ENCODE data around the gene DDI2.

Gene DDI2

DNA sequence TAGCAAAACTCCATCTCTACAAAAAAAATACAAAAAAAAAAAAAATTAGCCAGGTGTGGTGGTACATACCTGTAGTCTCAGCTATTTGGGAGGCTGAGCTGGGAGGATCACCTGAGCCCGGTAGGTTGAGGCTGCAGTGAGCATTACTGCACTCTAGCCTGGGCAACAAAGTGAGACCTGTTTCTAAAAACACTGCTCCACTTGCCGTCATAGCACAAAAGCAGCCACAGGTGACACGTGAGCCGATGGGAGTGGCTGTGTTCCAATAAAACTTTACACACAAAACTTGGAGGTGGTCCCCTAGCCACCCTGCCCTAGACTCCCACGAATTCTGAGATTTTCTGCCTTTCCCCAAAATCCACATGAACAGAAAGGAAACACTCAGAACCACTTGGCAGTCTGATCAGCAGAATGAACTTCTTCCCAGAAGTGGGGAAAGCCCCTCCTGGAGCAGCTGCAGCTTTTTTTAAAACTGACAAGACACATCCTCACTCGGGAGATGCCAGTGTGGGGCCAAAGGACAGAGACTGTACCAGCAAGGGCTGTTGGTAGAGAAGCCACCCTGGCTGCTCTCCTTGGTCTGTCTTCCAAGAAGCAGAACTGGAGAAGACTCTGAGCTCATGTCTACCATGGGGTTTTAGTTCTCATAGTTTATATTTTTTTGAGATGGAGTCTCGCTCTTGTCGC lies 90.1 kb downstream of the DDI2 start:
- Histone ChIP-seq H3K9me3 (ENCODE audit: insufficient read depth, low read length, severe bottlenecking) (no peaks in the 10 kb centered on the region), H3K4me1 (ENCODE audit: insufficient read depth, low read length) (no peaks in the 10 kb centered on the region), H3K36me3 (ENCODE audit: insufficient read depth, low read length) (peaks cover 18% of the 10 kb centered on the region), H2AFZ (ENCODE audit: low read depth, low read length) (no peak overlapping the region), H3K4me2 (ENCODE audit: insufficient read depth, low read length) (no peak overlapping the region), H3K27ac (ENCODE audit: low read length) (no peak overlapping the region), H3K27me3 (ENCODE audit: insufficient read depth, low read length, poor library complexity) (no peaks in the 10 kb centered on the region), H4K20me1 (ENCODE audit: insufficient read depth, low read length) (peaks cover 37% of the 10 kb centered on the region), H3K79me2 (ENCODE audit: insufficient read depth, low read length) (peaks cover 60% of the 10 kb centered on the region), H3K9ac (ENCODE audit: low read depth, low read length) (no peak overlapping the region), H3K4me3 (ENCODE audit: low read depth in 1 of 2, low read length in 2 of 2) (no peak overlapping the region)
- no peak for TF ChIP-seq EZH2 (IDR thresholded peaks at IDR 0.05; ENCODE audit: borderline replicate concordance, low read depth, low read length, severe bottlenecking)
- TF ChIP-seq, protein P1, sequence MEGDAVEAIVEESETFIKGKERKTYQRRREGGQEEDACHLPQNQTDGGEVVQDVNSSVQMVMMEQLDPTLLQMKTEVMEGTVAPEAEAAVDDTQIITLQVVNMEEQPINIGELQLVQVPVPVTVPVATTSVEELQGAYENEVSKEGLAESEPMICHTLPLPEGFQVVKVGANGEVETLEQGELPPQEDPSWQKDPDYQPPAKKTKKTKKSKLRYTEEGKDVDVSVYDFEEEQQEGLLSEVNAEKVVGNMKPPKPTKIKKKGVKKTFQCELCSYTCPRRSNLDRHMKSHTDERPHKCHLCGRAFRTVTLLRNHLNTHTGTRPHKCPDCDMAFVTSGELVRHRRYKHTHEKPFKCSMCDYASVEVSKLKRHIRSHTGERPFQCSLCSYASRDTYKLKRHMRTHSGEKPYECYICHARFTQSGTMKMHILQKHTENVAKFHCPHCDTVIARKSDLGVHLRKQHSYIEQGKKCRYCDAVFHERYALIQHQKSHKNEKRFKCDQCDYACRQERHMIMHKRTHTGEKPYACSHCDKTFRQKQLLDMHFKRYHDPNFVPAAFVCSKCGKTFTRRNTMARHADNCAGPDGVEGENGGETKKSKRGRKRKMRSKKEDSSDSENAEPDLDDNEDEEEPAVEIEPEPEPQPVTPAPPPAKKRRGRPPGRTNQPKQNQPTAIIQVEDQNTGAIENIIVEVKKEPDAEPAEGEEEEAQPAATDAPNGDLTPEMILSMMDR (IDR thresholded peaks at IDR 0.05; ENCODE audit: borderline replicate concordance, extremely low read depth, low read length, poor library complexity, severe bottlenecking): no peak
- DNase-seq (no peak), ATAC-seq (ENCODE audit: insufficient read depth, low read depth) (no peak)

DNA sequence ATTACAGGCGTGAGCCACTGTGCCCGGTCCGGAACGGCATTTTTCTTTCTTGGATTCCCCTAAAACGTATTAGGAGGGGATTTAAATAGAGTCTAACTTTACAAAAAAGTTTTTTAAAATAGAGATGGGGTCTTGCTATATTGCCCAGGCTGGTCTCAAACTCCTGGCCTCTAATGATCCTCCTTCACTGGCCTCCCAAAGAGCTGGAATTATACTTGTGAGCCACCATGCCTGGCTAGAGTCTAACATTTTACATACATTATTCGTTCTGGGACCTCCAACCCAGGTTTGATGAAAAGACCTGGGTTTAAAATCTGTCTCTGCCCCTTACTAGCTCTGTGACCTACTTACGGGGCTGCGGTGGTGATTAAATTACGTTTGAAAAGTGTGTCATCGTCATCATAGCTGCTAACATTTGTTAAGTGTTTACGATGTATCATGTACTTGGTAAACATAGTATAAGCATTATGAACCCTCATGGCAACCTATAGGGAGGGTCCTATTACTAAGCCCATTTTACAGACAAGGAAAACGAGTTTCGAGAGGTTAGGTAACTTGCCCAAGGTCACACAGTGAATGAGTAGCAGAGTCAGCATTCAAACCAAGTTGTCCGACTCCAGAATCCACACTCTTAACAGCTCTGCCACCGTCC lies 91.4 kb downstream of the DDI2 start:
- TF ChIP-seq, protein P1 (IDR thresholded peaks at IDR 0.05; ENCODE audit: borderline replicate concordance, extremely low read depth, low read length, poor library complexity, severe bottlenecking): no peak
- Histone ChIP-seq H3K4me3 (ENCODE audit: low read depth in 1 of 2, low read length in 2 of 2) (no peak overlapping the region), H3K36me3 (ENCODE audit: insufficient read depth, low read length) (peaks cover 18% of the 10 kb centered on the region), H3K27me3 (ENCODE audit: insufficient read depth, low read length, poor library complexity) (no peaks in the 10 kb centered on the region), H3K27ac (ENCODE audit: low read length) (no peak overlapping the region), H3K4me2 (ENCODE audit: insufficient read depth, low read length) (no peak overlapping the region), H3K9me3 (ENCODE audit: insufficient read depth, low read length, severe bottlenecking) (no peaks in the 10 kb centered on the region), H3K4me1 (ENCODE audit: insufficient read depth, low read length) (no peaks in the 10 kb centered on the region), H4K20me1 (ENCODE audit: insufficient read depth, low read length) (peaks cover 37% of the 10 kb centered on the region), H3K79me2 (ENCODE audit: insufficient read depth, low read length) (peaks cover 53% of the 10 kb centered on the region), H2AFZ (ENCODE audit: low read depth, low read length) (no peak overlapping the region), H3K9ac (ENCODE audit: low read depth, low read length) (no peak overlapping the region)
- no peak for ATAC-seq (ENCODE audit: insufficient read depth, low read depth)
- DNase-seq: no peak

DNA sequence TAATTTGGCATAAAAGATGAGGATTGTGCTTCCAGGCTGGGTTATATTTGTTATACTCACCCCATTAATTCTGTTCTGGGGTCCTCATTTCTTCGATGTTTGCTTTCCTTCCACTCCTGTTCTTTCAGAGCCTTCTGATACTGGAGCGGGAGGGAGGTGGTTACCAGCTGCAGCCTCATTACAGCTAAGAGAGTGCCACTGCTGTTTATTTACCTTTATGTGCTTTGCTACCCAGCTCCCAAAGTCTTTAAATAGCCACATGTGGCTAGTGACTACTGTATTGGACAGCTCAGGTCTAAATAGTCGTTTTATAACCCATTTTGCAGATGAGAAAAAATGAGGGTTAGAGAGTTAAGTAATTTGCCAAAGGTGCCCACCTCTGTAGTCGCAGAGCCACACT lies 92.0 kb downstream of the DDI2 start:
- H3K9ac ChIP-seq (ENCODE audit: low read depth, low read length): no peak overlapping the region
- peaks cover 18% of the 10 kb centered on the region for H3K36me3 ChIP-seq (ENCODE audit: insufficient read depth, low read length)
- no peak for ATAC-seq (ENCODE audit: insufficient read depth, low read depth)

More for the DNA sequence above, 92.0 kb downstream of the DDI2 start:
- Histone ChIP-seq H3K27ac (ENCODE audit: low read length) (no peak overlapping the region), H3K4me2 (ENCODE audit: insufficient read depth, low read length) (no peak overlapping the region), H3K27me3 (ENCODE audit: insufficient read depth, low read length, poor library complexity) (no peaks in the 10 kb centered on the region), H3K4me1 (ENCODE audit: insufficient read depth, low read length) (no peaks in the 10 kb centered on the region), H3K79me2 (ENCODE audit: insufficient read depth, low read length) (peaks cover 51% of the 10 kb centered on the region), H3K4me3 (ENCODE audit: low read depth in 1 of 2, low read length in 2 of 2) (no peak overlapping the region), H4K20me1 (ENCODE audit: insufficient read depth, low read length) (peaks cover 34% of the 10 kb centered on the region), H2AFZ (ENCODE audit: low read depth, low read length) (no peak overlapping the region), H3K9me3 (ENCODE audit: insufficient read depth, low read length, severe bottlenecking) (no peaks in the 10 kb centered on the region)
- TF ChIP-seq EZH2 (IDR thresholded peaks at IDR 0.05; ENCODE audit: borderline replicate concordance, low read depth, low read length, severe bottlenecking): no peak
- TF ChIP-seq, protein P1 (IDR thresholded peaks at IDR 0.05; ENCODE audit: borderline replicate concordance, extremely low read depth, low read length, poor library complexity, severe bottlenecking): no peak
- DNase-seq: no peak
